ENCODE data around the gene FBLN2.

Gene FBLN2

DNA sequence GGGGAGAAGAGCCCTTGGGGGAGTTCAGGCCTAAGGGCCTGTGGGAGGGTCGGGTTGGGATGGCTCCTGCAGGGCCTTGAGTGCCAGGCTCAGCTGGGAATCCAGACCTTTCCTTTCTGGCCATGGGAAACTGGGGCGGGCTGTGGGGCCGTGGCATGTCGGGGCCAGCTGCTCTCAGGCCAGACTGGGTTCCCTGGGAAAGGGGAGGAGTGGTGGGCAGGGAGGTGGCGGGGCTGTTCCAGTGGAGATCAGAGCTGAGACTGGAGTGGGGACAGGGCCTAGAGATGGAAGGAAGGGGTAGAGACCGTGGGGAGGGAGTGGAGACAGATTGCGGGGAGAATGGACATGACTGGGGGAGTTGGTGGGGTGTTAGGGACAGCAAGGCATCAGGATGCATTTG lies 20.3 kb downstream of the FBLN2 start:
- no peak for DNase-seq

DNA sequence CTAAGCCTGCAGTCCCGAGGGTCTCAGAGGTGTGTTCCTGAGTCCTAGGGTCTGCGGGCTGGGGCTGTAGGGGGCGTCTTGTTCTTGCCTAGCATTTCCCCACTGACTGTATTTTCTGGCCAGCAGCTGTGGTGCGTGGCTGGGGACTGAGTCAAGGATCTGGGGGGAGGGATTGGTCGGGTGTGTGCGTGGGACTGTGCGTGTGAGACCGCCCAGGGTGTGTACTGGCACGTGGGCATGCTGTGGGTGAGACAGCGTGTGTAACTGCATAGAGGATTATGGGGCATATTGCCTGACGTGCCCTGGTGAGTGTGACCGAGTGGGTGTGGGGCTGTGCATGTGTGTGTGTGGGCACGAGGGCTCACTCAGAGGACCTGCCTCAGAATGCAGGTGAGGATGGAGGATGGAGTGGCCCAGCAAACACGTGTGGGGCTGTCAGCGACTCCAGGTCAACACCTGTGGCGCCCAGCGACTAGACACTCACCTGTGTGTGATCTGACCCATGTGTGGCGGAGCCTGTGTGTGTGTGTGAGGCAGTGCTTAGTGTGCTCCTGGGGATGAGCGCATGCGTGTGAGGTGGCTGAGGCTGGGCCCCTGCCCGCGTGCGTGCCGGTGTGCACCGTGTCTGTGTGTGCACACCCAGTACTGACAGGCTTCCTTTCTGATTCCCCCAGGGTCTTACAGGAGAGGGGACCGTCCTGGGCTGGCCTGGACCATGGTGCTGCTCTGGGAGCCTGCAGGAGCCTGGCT lies 20.9 kb downstream of the FBLN2 start:
- no peak for DNase-seq

DNA sequence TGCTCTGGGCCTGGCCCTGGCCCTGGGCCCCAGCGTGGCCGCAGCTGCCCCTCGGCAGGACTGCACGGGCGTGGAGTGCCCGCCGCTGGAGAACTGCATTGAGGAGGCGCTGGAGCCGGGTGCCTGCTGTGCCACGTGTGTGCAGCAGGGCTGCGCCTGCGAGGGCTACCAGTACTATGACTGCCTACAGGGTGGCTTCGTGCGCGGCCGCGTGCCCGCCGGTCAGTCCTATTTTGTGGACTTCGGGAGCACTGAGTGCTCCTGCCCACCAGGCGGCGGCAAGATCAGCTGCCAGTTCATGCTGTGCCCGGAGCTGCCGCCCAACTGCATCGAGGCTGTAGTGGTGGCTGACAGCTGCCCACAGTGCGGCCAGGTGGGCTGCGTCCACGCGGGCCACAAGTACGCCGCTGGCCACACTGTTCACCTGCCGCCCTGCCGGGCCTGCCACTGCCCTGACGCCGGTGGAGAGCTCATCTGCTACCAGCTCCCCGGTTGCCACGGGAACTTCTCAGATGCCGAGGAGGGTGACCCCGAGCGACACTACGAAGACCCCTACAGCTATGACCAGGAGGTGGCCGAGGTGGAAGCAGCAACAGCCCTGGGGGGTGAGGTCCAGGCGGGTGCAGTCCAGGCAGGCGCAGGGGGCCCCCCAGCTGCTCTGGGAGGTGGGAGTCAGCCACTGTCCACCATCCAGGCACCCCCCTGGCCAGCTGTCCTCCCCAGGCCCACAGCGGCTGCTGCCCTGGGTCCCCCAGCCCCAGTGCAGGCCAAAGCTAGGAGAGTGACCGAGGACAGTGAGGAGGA lies 21.7 kb downstream of the FBLN2 start:
- no peak for DNase-seq

DNA sequence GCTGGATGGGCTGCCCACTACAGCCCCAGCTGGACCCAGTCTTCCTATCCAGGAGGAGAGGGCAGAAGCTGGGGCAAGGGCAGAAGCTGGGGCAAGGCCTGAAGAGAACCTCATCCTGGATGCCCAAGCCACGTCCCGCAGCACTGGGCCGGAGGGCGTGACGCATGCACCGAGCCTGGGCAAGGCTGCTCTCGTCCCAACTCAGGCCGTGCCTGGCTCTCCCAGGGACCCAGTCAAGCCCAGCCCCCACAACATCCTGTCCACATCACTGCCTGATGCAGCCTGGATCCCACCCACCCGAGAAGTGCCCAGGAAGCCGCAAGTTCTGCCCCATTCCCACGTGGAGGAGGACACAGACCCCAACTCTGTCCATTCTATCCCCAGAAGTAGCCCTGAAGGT lies 22.3 kb downstream of the FBLN2 start:
- DNase-seq: no peak

DNA sequence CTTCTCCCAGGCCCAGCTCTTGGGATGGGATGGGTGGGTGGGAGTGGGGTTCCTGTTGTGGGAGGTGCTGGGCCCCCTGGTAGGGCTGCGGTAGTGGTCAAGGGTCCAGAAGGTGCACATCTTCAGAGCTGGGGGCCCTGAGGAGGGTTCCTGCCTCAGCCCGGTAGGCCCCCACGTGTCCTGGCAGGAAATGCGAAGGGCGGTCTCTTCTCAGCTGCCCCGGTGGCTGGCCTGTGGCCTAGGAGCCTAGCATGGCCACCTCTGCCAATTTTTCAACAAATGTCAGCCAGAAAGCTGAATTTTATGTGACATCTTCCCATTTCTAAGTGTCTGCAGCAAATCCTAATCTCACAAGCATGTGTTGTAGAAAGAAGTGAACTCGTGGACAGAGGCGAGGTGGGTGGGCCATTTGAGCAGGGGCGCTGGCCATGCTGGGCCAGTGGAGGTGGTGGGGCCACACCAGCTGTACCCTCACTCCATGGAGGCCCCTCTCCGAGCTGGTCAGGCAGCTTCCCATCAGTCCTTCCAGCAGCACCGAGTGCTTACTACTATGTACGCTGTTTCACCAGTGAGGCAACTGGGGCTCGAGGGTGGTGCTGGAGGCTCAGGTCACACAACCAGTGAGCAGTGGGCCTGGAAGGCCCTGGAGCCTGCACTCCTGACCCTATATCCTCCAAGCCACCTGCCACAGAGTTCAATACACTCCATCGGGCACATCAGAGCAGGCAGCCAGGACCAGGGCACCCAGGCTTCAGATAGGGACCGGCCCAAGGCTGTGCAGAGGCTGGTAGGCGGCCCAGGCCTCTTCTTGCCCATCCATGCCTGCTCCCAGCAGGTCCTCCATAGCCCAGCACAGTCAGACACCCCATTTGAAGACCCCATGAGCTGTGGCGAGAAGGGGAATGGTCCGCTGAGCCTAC lies 23.2 kb downstream of the FBLN2 start:
- DNase-seq: no peak

DNA sequence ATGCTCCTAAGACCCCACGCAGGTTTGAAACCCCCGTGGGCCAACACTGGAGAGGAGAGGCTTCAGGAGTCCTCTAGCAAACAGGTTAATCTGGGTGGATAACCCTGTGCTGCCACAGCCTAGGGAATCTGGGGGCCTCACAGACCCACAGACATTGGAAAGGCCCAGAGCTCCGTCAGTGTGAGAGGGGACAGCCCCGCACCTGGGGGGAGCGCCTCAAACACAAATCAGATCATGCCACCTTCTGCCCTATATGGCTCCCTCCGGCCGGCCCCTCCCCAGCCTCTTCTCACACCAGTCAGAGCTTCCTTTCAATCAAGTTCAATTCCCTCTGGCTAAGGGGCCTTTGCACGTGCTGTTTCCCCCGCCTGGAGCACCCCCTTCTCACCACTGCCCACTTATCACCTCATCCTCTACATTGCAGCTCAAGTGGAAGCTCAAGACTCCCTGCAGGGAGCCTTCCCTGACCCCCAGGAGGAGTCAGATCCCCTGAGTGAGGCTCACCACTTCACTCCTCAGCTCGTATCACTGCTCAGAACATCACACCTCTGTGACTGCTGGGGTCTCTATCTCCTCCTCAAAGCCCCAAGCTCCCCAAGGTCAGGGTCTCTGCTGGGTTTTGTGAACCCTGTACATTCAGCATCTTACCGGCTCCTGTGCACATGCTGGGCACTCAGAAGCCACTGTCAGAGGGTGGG lies 24.1 kb downstream of the FBLN2 start:
- DNase-seq: no peak

DNA sequence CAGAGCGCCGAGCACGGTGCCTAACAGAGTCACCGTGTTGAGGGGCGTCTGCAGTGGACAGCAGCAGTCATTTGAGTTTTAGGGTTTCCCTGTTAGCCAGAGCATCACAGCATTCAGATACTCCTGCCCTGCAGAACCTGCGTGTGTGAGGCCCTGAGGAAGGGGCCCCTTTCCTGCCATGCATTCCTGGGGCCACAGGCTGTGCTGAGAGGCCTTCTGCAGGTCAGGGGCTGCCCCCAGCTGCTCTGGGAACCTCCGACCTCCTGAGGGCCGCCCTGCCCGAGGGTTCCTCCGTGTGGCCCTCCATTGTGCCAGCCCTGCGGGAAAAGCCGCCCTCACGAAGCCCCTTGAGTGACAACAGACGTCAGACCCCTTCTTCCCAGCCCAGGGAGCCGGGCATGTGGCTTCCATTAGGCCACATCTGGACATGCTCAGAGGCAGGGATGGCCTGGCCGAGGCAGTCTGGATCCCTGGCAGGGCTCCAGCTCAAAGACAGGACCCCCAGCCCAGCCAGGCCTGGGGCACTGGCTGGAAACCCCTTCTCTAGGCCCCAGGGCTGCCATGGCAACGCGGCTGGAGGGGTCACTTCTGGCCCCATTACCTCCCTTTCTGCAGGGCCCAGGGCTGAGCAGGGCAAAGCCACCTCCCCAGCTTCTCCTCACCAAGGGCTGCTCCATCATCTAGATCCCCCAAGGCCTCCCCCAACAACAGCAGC lies 25.3 kb downstream of the FBLN2 start:
- no peak for DNase-seq

DNA sequence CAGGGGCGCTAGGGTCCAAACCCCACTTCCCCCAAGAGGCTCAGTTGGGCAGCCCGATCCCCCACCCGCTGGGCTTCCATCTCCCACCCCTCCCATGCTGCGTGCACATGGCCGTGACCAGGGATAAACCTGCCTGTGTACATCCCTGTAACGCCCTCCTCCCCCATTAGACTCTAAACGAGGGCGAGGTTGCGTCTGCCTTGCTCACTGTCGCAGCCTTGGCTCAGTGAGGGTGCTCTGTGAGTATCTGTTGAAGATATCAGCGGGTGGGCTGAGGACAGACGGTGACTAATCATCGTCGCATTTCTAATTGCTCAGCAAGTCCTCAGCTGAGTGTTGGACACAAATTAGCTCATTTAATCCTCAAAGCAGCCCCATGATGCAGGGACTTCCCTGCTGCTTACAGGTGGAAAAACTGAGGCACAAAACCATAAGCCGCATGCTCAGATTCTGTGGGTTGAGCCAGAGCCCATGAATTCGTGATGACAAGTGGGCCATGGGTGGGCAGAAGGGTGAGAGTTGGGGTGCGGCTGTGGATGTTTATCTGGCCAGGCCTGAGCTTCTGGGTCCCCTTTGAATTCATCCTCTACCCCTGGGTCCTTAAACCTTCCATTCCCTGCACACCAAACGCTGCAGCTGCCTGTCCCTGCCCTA lies 26.0 kb downstream of the FBLN2 start:
- peak; percentile 55 for DNase-seq

DNA sequence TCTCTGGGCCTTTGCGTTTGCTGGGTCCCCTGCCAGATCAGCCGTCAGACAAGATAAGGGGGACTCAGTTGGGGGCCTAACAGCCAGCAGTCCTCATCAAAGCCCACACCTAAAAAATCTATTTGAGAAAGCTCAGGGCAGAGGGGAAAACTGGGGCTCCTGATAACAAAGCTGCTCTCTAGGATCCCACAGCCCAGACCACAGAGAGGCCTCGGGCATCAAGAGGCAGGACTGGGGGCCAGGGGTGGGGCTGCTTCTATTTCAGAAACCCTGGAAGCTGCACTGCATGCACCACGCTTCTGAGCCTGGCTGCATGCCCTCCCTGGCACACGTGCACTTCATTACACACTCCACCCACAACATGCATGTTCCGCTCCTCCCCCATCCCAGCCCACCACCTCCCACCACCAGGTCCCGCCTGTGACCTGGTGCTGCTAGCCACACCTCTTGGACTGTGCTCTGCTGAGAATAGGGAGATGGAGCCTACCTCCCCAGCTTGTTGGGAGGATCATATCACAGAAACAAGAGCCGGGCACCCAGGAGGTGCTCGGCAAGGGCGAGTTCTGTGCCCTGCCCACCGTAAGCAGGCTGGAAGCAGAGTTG lies 26.6 kb downstream of the FBLN2 start:
- no peak for DNase-seq

DNA sequence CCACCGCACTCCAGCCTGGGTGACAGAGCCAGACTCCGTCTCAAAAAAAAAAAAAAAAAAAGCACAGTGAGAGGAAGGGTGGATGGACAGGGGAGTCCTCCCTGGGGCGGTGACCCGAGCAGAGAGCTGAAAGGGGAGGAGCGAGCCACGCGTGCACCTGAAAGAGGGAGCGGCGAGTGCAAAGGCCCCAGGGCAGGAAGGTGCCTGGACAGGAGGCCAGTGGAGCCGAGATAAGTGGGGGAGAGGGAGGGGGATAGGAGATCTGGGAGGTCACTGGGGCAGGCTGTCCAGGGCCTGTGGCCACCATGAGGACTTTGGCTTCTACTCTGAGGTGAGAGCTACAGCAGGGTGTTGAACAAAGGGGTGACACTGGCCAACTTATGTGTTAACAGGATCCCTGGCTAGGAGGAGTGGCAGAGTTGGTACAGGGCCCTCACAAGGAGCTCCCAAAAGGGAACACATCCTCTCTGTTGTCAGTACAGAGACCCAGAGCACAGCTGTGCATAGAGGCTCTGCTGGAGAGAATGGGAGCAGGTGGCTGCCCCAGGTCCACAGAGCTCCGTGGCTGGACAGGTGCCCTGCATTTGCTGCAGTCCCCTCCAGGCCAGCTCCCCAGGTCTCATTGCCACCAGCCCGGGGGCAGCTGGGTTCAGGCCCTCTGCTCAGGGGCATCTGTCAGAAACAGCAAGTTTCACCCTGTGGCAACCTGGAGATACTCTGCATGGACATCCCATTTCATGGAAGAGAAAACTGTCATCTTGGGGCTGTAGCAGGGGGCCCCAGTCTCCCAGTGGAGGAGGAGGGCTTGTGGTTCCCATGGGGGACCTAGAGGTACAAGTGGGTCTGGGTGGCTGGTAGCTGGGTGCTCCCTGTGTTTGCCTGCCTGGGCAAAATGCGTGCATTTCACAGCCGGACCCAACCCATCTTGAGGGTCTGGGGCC lies 28.5 kb downstream of the FBLN2 start:
- DNase-seq: no peak

DNA sequence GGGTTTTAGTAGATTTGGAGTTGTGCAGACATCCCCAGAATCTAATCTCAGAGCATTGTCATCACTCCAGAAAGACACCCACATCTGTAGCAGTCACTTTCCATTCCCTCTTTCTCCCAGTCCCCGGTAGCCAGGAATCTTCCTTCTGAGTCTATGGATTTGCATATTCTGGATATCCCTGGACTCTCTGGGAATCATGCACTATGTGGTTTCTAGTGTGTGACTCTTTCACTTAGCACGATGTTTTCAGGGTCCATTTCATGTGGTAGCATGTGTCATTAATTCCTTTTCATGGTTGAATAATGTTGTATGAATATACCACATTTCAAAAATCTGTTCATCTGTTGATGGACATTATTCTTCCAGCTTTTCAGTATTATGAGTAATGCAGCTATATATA lies 29.3 kb downstream of the FBLN2 start:
- no peak for DNase-seq

DNA sequence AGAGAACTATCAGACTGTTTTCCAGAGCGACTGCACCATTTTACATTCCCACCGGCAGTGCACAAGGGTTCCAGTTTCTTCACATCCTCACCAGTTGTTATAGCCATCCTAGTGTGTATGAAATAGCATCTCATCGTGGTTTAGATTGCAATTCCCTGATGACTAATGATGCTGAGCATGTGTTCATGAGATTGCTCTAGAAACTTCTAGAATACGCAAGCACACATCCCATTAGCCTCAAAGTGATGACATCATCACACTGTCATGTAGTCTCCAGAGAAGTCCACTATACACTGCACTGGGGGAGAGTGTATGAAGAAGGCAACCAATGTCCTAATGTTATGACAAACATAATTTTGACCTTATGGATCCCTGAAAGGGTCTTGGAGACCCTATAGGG lies 30.1 kb downstream of the FBLN2 start:
- DNase-seq: no peak

DNA sequence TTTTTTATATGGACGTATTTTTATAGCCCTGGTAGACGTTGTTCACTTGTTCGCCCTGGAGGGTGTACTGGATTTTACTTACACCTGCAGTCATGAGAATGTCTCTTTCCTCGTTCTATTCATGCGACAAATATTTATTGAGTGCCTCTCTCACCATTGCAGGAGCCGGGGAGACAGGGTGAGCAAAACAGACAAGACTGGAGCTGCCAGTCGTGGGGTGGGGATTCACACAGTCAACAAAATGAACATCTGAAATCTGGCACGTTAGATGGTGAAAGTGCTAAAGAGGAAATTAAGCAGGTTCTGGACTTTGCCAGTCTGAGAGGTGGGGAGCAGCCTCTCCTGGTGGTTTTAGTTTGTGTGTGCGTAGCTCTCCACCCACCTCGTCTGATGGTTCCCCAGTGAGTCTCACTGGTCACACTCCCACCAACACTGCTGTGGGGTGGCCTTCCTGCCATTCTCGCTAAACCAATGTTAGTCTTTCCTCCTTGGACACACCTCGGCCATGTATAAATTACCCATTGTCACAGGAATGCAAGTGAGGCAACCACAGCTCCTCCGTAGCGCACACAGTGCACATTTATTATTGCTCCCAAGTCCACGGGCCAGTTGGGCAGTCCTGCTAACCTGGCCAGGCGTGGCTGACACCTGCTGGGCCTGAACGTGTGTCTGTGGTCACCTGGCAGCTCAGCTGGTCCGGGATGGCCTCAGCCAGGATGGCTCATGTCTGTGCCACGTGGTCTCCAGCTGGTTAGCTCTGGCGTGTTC lies 31.5 kb downstream of the FBLN2 start:
- no peak for DNase-seq

DNA sequence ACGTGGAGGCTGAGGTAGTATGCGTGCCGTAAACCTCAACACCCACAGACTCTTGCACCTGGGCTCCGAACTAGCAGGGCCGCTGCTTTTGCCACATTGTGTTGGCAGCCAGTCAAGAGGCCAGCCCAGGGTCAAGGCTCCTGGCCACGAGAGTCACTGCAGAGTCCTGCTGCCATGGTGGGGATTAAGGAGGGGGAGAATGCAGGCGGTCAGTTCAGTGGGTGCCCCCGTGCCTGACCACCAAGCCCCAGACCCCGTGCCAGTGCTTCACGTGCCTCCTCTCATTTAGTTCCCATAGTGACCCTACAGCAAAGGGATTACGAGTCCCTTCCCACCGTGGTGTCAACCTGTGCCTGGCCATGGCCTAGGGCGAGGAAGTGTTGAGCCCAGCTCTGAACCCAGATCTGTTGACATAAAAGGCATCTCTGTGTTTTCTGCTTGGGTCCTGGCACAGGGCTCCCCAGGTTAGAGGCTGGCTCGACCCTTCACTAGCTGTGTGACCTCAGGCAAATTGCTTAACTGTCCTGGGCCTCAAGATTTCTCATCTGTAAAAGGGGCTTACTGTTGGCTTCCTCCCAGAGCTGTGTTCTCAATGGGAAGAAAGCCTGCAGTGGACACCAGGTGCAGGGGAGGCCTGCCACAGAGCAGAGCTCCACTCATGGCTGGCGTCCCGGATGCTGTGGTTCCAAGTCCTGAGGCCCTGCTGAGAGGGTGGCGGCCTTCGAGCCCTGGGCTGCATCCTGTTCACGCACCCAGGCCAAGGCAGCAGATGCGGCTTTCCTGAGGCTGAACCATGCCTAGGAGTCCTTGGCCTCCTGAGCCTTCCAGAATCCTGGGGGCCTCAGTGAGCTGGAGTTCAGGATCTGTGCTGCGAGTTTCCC lies 32.8 kb downstream of the FBLN2 start:
- no peak for DNase-seq

DNA sequence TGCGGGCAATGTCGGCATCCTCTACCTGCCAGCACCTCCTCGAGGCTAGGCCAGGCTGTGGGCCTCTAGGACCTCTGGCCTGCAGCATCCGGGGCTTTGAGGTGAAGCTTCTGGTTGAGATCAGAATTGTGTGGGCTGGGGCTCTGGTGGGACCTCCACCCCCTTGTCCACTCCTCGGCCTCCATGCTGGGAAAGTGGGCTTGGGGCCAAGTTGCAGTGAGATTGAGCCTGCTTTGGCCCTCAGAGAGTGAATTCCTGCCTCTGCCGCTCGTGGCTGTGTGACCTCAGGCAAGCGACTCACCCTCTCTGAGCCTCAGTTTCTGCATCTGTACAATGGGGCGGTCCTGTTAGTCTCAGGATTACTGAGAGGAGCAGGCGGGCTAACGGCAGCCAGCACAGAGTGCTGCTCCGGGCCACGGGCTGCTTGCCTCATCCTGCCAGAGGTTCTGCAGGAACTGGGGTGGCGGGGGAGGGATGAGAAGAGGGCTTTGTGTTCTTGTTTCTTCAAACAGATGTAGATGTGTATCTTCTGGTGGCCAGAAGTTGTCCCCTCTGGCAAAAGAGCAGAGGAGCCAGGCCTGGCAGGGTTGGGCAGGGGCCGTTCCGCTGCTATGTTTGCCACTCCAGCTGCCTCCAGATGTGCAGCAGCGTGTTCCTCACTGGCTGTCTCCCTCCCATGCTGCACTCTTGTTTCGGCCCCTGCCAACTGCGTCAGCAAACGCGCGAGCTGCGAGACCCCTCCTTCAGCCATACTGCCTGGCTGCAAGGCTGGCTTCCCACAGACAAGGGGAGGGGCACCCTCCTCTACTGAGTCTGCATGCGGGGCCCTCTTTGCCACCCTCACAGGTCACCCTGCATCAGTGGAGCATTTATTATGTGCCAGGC lies 33.7 kb downstream of the FBLN2 start:
- no peak for DNase-seq

DNA sequence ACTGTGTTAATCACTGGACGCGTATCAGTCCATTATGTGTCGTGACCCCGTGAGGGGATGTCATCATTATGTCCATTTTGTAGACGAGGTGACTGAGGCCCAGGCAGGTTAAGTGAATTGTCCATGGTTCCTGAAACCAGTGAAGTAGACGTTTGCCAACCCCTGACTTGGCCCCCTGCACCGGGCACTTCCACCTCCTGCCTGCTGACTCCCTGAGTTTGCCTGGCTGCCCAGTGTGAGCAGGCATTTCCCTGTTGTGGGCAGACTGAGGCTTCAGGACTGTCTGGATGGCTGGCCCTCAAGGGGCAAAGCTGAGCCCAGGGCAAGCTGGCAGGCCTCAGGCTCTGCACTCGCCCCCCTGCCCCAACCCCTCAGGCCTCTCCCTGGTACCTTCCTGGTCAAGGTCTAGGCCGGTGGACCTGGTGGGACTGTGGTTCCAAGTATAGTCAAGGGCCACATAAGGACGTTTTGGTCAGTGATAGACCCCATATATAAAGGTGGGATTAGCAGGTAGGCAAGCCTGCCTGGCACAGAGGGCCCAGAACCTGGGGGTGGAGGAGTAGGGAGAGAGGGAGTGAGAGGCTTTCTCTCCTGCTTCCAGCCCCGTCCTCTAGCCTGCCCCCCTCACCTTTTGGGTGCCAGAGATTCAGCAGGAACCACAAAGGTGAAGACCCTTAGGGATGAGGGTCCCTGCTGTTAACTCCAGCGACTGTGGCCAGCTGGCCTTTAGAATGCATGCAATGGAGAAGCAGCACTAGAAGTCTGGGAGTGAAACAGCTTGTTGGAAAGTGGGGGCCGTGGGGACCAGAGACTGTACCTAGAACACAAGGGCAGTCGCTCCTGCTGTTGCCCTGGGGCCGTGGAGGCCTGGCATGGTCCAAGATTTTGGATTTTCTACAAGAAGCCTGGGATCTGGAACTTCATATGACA lies 34.6 kb downstream of the FBLN2 start:
- no peak for DNase-seq

Data from stimulated activated CD8-positive, alpha-beta memory T cell treated with anti-CD3 and anti-CD28 coated beads, Interleukin-4, amount 100 ng/mL, for 48 hours (primary cell).